Measurements from ENCODE around the gene SRR.
A peak's percentile ranks its signal among the peaks of the same experiment; 100 is the strongest.

The SRR gene

GRCh38 chr17:2343421-2343820, 39.7 kb downstream of the SRR start:
- no peak for TF ChIP-seq POLR2A (IDR thresholded peaks at IDR 0.05; ENCODE audit: low read depth, low read length)
- FAIRE-seq (no peak), DNase-seq (ENCODE audit: insufficient read length, low spot score) (no peak)

GRCh38 chr17:2344528-2344927, 40.8 kb downstream of the SRR start:
- DNase-seq (ENCODE audit: insufficient read length, low spot score) (no peak), FAIRE-seq (no peak)
- no peak for TF ChIP-seq POLR2A (IDR thresholded peaks at IDR 0.05; ENCODE audit: low read depth, low read length)

- DNase-seq (ENCODE audit: insufficient read length, low spot score) (no peak), FAIRE-seq (no peak)
- TF ChIP-seq POLR2A (IDR thresholded peaks at IDR 0.05; ENCODE audit: low read depth, low read length): no peak
Observed at GRCh38 chr17:2346475-2346874, 42.7 kb downstream of the SRR start.

- FAIRE-seq: no peak
- DNase-seq (ENCODE audit: insufficient read length, low spot score): peak; percentile 55
- no peak for TF ChIP-seq POLR2A (IDR thresholded peaks at IDR 0.05; ENCODE audit: low read depth, low read length)
Observed at GRCh38 chr17:2347805-2348685, 44.3 kb downstream of the SRR start.

- no peak for TF ChIP-seq POLR2A (IDR thresholded peaks at IDR 0.05; ENCODE audit: low read depth, low read length)
- DNase-seq (ENCODE audit: insufficient read length, low spot score): no peak
- FAIRE-seq: no peak
Observed at GRCh38 chr17:2351269-2351668, 47.5 kb downstream of the SRR start.

GRCh38 chr17:2354311-2354710, 50.6 kb downstream of the SRR start:
- no peak for TF ChIP-seq POLR2A (IDR thresholded peaks at IDR 0.05; ENCODE audit: low read depth, low read length)
- FAIRE-seq (no peak), DNase-seq (ENCODE audit: insufficient read length, low spot score) (no peak)

GRCh38 chr17:2357237-2357636, 53.5 kb downstream of the SRR start:
- DNase-seq (ENCODE audit: insufficient read length, low spot score) (no peak), FAIRE-seq (no peak)
- no peak for TF ChIP-seq POLR2A (IDR thresholded peaks at IDR 0.05; ENCODE audit: low read depth, low read length)

- TF ChIP-seq POLR2A (IDR thresholded peaks at IDR 0.05; ENCODE audit: low read depth, low read length): no peak
- DNase-seq (ENCODE audit: insufficient read length, low spot score) (no peak), FAIRE-seq (no peak)
Observed at GRCh38 chr17:2357931-2358434, 54.2 kb downstream of the SRR start.

GRCh38 chr17:2361010-2361760, 57.4 kb downstream of the SRR start:
- no peak for FAIRE-seq
- no peak for DNase-seq (ENCODE audit: insufficient read length, low spot score)
- no peak for TF ChIP-seq POLR2A (IDR thresholded peaks at IDR 0.05; ENCODE audit: low read depth, low read length)

GRCh38 chr17:2362016-2362415, 58.3 kb downstream of the SRR start:
- no peak for FAIRE-seq
- DNase-seq (ENCODE audit: insufficient read length, low spot score): no peak
- TF ChIP-seq POLR2A (IDR thresholded peaks at IDR 0.05; ENCODE audit: low read depth, low read length): no peak

GRCh38 chr17:2362416-2362815, 58.7 kb downstream of the SRR start:
- FAIRE-seq (no peak), DNase-seq (ENCODE audit: insufficient read length, low spot score) (no peak)
- TF ChIP-seq POLR2A (IDR thresholded peaks at IDR 0.05; ENCODE audit: low read depth, low read length): no peak

GRCh38 chr17:2362881-2363280, 59.1 kb downstream of the SRR start:
- FAIRE-seq (no peak), DNase-seq (ENCODE audit: insufficient read length, low spot score) (no peak)
- TF ChIP-seq POLR2A (IDR thresholded peaks at IDR 0.05; ENCODE audit: low read depth, low read length): no peak

- no peak for TF ChIP-seq POLR2A (IDR thresholded peaks at IDR 0.05; ENCODE audit: low read depth, low read length)
- no peak for DNase-seq (ENCODE audit: insufficient read length, low spot score)
- no peak for FAIRE-seq
Observed at GRCh38 chr17:2363318-2363717, 59.6 kb downstream of the SRR start.
